SIG-M5 (cell line): Measurements from ENCODE around the gene IGSF9.

ENCODE experiments used
- DNase-seq: peaks from one replicate; lab custom pipeline; 2025; lab: John Stamatoyannopoulos, UW

The IGSF9 gene

GRCh38 chr1:159932296-159933285 lies 12.8 kb downstream of the IGSF9 start:
- no peak for DNase-seq

- no peak for DNase-seq
These were observed 13.6 kb downstream of the IGSF9 start for GRCh38 chr1:159931795-159932173.

GRCh38 chr1:159931101-159931794 lies 14.2 kb downstream of the IGSF9 start:
- no peak for DNase-seq

GRCh38 chr1:159930634-159931033 lies 14.8 kb downstream of the IGSF9 start:
- DNase-seq: no peak

GRCh38 chr1:159930216-159930615 lies 15.2 kb downstream of the IGSF9 start:
- DNase-seq: no peak

- DNase-seq: no peak
These were observed 16.0 kb downstream of the IGSF9 start for GRCh38 chr1:159929155-159930051.

GRCh38 chr1:159928491-159929050 lies 16.8 kb downstream of the IGSF9 start:
- no peak for DNase-seq

GRCh38 chr1:159927849-159928431 lies 17.5 kb downstream of the IGSF9 start:
- DNase-seq: no peak

- no peak for DNase-seq
These were observed 18.1 kb downstream of the IGSF9 start for GRCh38 chr1:159927211-159927848.

- DNase-seq: no peak
These were observed 19.7 kb downstream of the IGSF9 start for GRCh38 chr1:159925719-159926078.

GRCh38 chr1:159924791-159925718 lies 20.4 kb downstream of the IGSF9 start, which contains the start of gene TAGLN2:
TAGLN2 (minus strand) TSS chr1:159925507; CDS start chr1:159920509, 4,998 bp downstream.
- DNase-seq: peak; percentile 57

- no peak for DNase-seq
These were observed 21.2 kb downstream of the IGSF9 start for GRCh38 chr1:159924025-159924790.

- DNase-seq: peak; percentile 76
These were observed 22.0 kb downstream of the IGSF9 start for GRCh38 chr1:159923203-159924024.

- no peak for DNase-seq
These were observed 22.8 kb downstream of the IGSF9 start for GRCh38 chr1:159922511-159923202.

GRCh38 chr1:159921700-159922504 lies 23.5 kb downstream of the IGSF9 start:
- DNase-seq: no peak

- no peak for DNase-seq
These were observed 24.2 kb downstream of the IGSF9 start for GRCh38 chr1:159921251-159921650.

GRCh38 chr1:159920651-159921050 lies 24.8 kb downstream of the IGSF9 start:
- no peak for DNase-seq
